Measurements from ENCODE around the gene COMMD3. TPM values are rescaled to one million over a fixed set of nuclear protein-coding genes. Genes with fewer than 3 reads are reported as not detected.
A peak's percentile ranks its signal among the peaks of the same experiment; 100 is the strongest.

COMMD3 gene
- total and polyA plus RNA-seq, 2 donors (not counting 1 experiment from before 2014, with no cell fraction given): 46.0 to 74.3 TPM

GRCh38 chr10:22321156-22321923 is 5.2 kb downstream of the COMMD3 start:
- H3K9me3 Mint-ChIP-seq (ENCODE audit: insufficient read depth): no peaks in the 10 kb centered on the region
- peaks cover 13% of the 10 kb centered on the region for H4K20me1 ChIP-seq (ENCODE audit: control insufficient read depth, insufficient read depth, low read length, poor library complexity, severe bottlenecking)
- ChIA-PET POLR2A (interaction anchor here (0.5 to 5.0 kb wide), 7 partner anchors 13 to 795 kb away, joined by 3 to 28 read pairs (median 5); no protein-coding TSS in a partner anchor), CTCF (interaction anchor here (1.0 to 1.1 kb wide), 2 partner anchors 19 to 22 kb away, joined by 4 read pairs; no protein-coding TSS in a partner anchor)
- TF ChIP-seq EZH2 (IDR thresholded peaks at IDR 0.05; ENCODE audit: borderline replicate concordance, insufficient read depth, low read depth, low read length, poor library complexity, severe bottlenecking): no peak
- TF ChIP-seq CTCF (IDR thresholded peaks at IDR 0.05): no peak
- peak overlapping the region; percentile 62 to 91 (median 85) for H3K4me3 ChIP-seq (ENCODE audit: control extremely low read depth in 1 of 5, extremely low read depth in 1 of 5, insufficient read depth in 1 of 5, low read depth in 2 of 5, low read length in 4 of 5)
- H3K36me3 ChIP-seq (replicated peaks in 1 of 2; ENCODE audit: control extremely low read depth in 1 of 2, control insufficient read depth in 1 of 2, extremely low read depth in 1 of 2, insufficient read depth in 2 of 2, low read length in 1 of 2): no peaks in the 10 kb centered on the region
- H3K27me3 ChIP-seq (replicated peaks in 1 of 4; ENCODE audit: control extremely low read depth in 1 of 4, control insufficient read depth in 3 of 4, insufficient read depth in 4 of 4, low read length in 3 of 4): peaks cover 0 to 16% (median 4%) of the 10 kb centered on the region in 4 experiments
- H3K27ac ChIP-seq (ENCODE audit: low read length in 2 of 2): peak overlapping the region; percentile 62 to 65
- ATAC-seq (ENCODE audit: low read depth) (peak; percentile 24), DNase-seq (peak; percentile 86)
- WGBS (ENCODE audit: insufficient coverage): under 1% methylated on average over 97 of the region's 114 CpGs
- H3K4me1 ChIP-seq (ENCODE audit: control insufficient read depth in 2 of 2, insufficient read depth in 2 of 2, low read length in 2 of 2): peaks cover 52 to 53% of the 10 kb centered on the region in 2 donors
- H3K4me3 Mint-ChIP-seq: peak overlapping the region; percentile 88
- peak overlapping the region; percentile 85 for H2AFZ ChIP-seq (ENCODE audit: insufficient read depth, low read depth, low read length, poor library complexity, severe bottlenecking)
- H3K9ac ChIP-seq (ENCODE audit: low read length): peak overlapping the region; percentile 86
- intact Hi-C loops (cut with micrococcal nuclease): loop anchor here (2.0 to 5.0 kb wide), 2 partner anchors 319 to 1116 kb away; partner anchors contain the start of genes DNAJC1 and OTUD1
- peaks cover 20% of the 10 kb centered on the region for H3K79me2 ChIP-seq (ENCODE audit: control insufficient read depth, insufficient read depth, low read length)
- H3K27me3 Mint-ChIP-seq: no peaks in the 10 kb centered on the region
- peak overlapping the region; percentile 80 for H3K4me2 ChIP-seq (replicated peaks; ENCODE audit: low read depth, low read length, poor library complexity, severe bottlenecking)
- peak overlapping the region; percentile 94 for H3K27ac Mint-ChIP-seq
- peaks cover 60% of the 10 kb centered on the region for H3K4me1 Mint-ChIP-seq
- no peaks in the 10 kb centered on the region for H3K9me3 ChIP-seq (ENCODE audit: control extremely low read depth in 1 of 3, control insufficient read depth in 2 of 3, insufficient read depth in 1 of 3, low read length in 2 of 3)

Measured in B cell (primary cell).